Neutrophil (primary cell): ENCODE data around the gene PTK6.

ENCODE experiments used
- H3K27ac ChIP-seq: fragments of 200-600 bp; sonication (generic); 2 replicates; pipeline ENCODE4 v1.5.1; 2016; ENCODE audit warnings: mild to moderate bottlenecking, moderate library complexity
- H3K27me3 ChIP-seq: fragments of 200-600 bp; sonication (generic); 2 replicates; pipeline ENCODE4 v1.6.0; 2016; ENCODE audit warnings: mild to moderate bottlenecking
- H3K36me3 ChIP-seq: fragments of 200-600 bp; sonication (generic); 2 replicates; pipeline ENCODE4 v1.5.1; 2017
- H3K4me1 ChIP-seq, 2 experiments: fragments of 200-600 bp in 1 of 2; sonication (generic) in 1 of 2; 1 replicate in 1 of 2; 2 replicates in 1 of 2; pipeline versions ENCODE4 v1.5.1 to v1.6.1; 2013 to 2016; ENCODE audit warnings: low read depth in 1 of 2, low read length in 1 of 2, mild to moderate bottlenecking in 1 of 2, moderate library complexity in 1 of 2; ENCODE audit not compliant: control insufficient read depth in 1 of 2, insufficient read depth in 1 of 2
- H3K4me3 ChIP-seq, 2 experiments: fragments of 200-600 bp in 1 of 2; sonication (generic) in 1 of 2; 1 replicate in 1 of 2; 2 replicates in 1 of 2; pipeline ENCODE4 v1.5.1; 2013 to 2016; ENCODE audit warnings: low read depth in 1 of 2, low read length in 1 of 2, mild to moderate bottlenecking in 1 of 2, moderate library complexity in 1 of 2
- H3K9me3 ChIP-seq: fragments of 200-600 bp; sonication (generic); 2 replicates; pipeline ENCODE4 v1.5.1; 2016
- CTCF ChIP-seq: fragments of 200-600 bp; sonication (generic); IDR thresholded peaks from 2 replicates; pipeline ENCODE4 v1.5.1; 2016; ENCODE audit warnings: antibody characterized with exemption

Gene PTK6

GRCh38 chr20:63579017-63579694 is 42.0 kb upstream of the PTK6 start:
- H3K36me3 ChIP-seq, result no peaks in the 10 kb centered on the region
- peaks cover 44% of the 10 kb centered on the region for H3K27me3 ChIP-seq
- peaks cover 12 to 42% of the 10 kb centered on the region in 2 experiments for H3K4me1 ChIP-seq
- H3K4me3 ChIP-seq, result no peak overlapping the region
- TF ChIP-seq CTCF, result no peak
- H3K27ac ChIP-seq, result peak overlapping the region; percentile 85
- H3K9me3 ChIP-seq, result no peaks in the 10 kb centered on the region

GRCh38 chr20:63578224-63579016 is 41.2 kb upstream of the PTK6 start:
- Histone ChIP-seq H3K27me3 (peaks cover 44% of the 10 kb centered on the region), H3K4me1 (peaks cover 13 to 44% of the 10 kb centered on the region in 2 experiments), H3K4me3 (no peak overlapping the region), H3K9me3 (no peaks in the 10 kb centered on the region), H3K27ac (peak overlapping the region; percentile 85), H3K36me3 (no peaks in the 10 kb centered on the region)
- TF ChIP-seq CTCF, result no peak

GRCh38 chr20:63577317-63577894 is 40.2 kb upstream of the PTK6 start:
- TF ChIP-seq CTCF, result no peak
- peaks cover 45% of the 10 kb centered on the region for H3K27me3 ChIP-seq
- peaks cover 22 to 54% of the 10 kb centered on the region in 2 experiments for H3K4me1 ChIP-seq
- H3K4me3 ChIP-seq, result no peak overlapping the region
- H3K9me3 ChIP-seq, result no peaks in the 10 kb centered on the region
- H3K27ac ChIP-seq, result peak overlapping the region; percentile 85
- peaks cover 7% of the 10 kb centered on the region for H3K36me3 ChIP-seq

GRCh38 chr20:63576311-63576710 is 39.1 kb upstream of the PTK6 start:
- H3K9me3 ChIP-seq, result no peaks in the 10 kb centered on the region
- H3K4me1 ChIP-seq, result peaks cover 22 to 59% of the 10 kb centered on the region in 2 experiments
- H3K27me3 ChIP-seq, result peaks cover 48% of the 10 kb centered on the region
- no peak overlapping the region for H3K4me3 ChIP-seq
- peaks cover 14% of the 10 kb centered on the region for H3K36me3 ChIP-seq
- TF ChIP-seq CTCF, result no peak
- H3K27ac ChIP-seq, result no peak overlapping the region

GRCh38 chr20:63574829-63575743 is 37.9 kb upstream of the PTK6 start:
- no peaks in the 10 kb centered on the region for H3K9me3 ChIP-seq
- no peak for TF ChIP-seq CTCF
- H3K4me1 ChIP-seq, result peaks cover 25 to 59% of the 10 kb centered on the region in 2 experiments
- H3K27ac ChIP-seq, result peak overlapping the region; percentile 90
- H3K4me3 ChIP-seq, result peak overlapping the region; percentile 74 to 82
- H3K36me3 ChIP-seq, result peaks cover 22% of the 10 kb centered on the region
- H3K27me3 ChIP-seq, result peaks cover 42% of the 10 kb centered on the region
